Measurements from ENCODE around the gene KIR3DL2.
"Not testable (repeated sequence)": the region's sequence is repeated elsewhere in the genome, so short reads cannot be mapped to it uniquely, and the experiment has no call there.

The KIR3DL2 gene

DNA sequence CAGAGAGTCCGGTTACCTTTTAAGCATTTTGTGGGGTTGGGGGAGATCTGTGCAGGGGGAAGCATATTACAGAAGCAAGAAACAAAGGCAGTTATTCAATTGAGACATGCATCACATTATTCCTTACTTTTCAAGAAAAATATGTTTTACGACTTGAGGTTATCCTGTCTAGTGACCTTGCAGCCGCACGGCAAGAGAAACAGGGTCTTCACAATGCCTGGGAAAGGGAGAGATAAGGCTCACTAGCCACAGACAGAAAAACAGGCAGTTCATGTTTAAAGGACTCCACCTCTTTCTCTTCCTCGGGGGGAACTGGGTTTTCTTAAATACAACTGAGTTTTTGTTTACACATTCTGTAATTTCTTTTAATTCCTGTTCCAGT, 55.2 kb downstream of the KIR3DL2 start:
- TF ChIP-seq CTCF (IDR thresholded peaks at IDR 0.05; ENCODE audit: low read depth, low read length): no peak

DNA sequence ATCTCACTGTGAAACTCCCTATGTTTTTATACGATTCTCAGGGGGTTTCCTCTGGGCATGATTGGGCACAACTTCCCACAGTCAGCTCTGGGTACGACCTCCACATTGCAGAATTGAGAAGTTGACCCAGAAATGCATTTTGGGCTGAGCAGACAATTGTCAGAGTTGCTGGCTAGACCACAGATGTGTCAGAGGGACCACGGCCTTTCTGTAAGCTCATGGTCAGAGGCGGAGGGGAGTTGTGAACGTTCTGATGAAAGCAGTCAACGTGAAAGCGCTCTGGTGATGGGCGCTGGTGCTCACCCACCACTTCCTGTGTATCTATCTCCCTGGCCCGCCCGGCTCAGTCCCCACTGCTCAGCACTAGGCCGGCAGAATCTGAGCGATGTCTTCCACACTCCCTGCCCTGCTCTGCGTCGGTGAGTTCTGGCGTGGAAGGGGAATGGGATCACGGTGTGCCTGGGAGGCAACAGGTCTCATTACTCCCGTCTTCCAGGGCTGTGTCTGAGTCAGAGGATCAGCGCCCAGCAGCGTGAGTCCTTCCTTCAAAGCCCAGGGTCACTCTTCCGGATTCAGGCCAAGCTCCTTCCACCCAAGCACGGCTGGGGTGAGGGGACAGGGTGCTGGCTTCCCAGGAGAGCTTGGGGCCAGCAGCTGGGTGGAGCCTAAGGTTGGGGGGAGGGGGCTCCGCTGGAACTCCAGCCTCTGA, 55.7 kb downstream of the KIR3DL2 start, which contains the start of gene NCR1:
Gene NCR1 (plus strand): TSS at position 346 of the 709 bp plus-strand sequence. CDS start 40 bp downstream, at position 386.
- TF ChIP-seq CTCF (IDR thresholded peaks at IDR 0.05; ENCODE audit: low read depth, low read length): no peak
- DNase-seq (ENCODE audit: extremely low read depth, low read depth): no peak

More for the DNA sequence above, 55.2 kb downstream of the KIR3DL2 start:
- DNase-seq (ENCODE audit: extremely low read depth, low read depth): no peak

DNA sequence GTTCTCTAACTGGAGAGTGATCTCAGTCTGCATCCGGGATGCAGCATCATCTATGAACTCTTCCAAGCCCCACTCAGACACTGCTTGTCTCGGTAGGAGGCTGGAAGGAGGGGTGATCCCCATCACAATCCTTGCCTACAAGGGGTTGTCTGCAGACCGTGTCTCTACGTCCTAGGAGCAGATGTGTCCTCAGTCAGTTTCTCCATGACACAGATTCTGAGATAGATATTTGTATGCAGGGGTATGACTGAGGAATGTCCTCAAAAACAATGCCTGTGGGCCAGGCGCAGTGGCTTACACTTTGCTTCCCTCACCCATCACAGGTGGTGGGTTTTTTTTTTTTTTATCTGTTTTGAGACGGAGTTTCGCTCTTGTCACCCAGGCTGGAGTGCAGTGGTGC, 56.6 kb downstream of the KIR3DL2 start:
- no peak for DNase-seq (ENCODE audit: extremely low read depth, low read depth)
- TF ChIP-seq CTCF (IDR thresholded peaks at IDR 0.05; ENCODE audit: low read depth, low read length): no peak

DNA sequence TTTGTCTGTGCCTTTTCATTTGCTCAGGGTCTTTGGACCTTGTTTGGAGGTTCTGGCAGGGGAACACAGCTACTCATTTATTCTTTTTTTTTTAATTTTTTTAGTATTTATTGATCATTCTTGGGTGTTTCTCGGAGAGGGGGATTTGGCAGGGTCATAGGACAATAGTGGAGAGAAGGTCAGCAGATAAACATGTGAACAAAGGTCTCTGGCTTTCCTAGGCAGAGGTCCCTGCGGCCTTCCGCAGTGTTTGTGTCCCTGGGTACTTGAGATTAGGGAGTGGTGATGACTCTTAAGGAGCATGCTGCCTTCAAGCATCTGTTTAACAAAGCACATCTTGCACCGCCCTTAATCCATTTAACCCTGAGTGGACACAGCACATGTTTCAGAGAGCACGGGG, 57.7 kb downstream of the KIR3DL2 start:
- not testable (repeated sequence) for DNase-seq (ENCODE audit: extremely low read depth, low read depth)

Data from AG09319 (cell line).